NCI-H2171 (cell line): ENCODE data around the gene MORN5.
A peak's percentile ranks its signal among the peaks of the same experiment; 100 is the strongest.

ENCODE experiments used
- DNase-seq: peaks from one replicate; lab custom pipeline; 2025; lab: John Stamatoyannopoulos, UW

The MORN5 gene

GRCh38 chr9:122125158-122125508 lies 34.6 kb upstream of the MORN5 start:
- DNase-seq: peak; percentile 48

GRCh38 chr9:122125509-122126330 lies 34.0 kb upstream of the MORN5 start:
- no peak for DNase-seq

GRCh38 chr9:122126331-122127261 lies 33.1 kb upstream of the MORN5 start:
- DNase-seq: no peak

- no peak for DNase-seq
Observed at GRCh38 chr9:122127396-122127798, 32.3 kb upstream of the MORN5 start.

- DNase-seq: no peak
Observed at GRCh38 chr9:122128007-122128968, 31.4 kb upstream of the MORN5 start.

- no peak for DNase-seq
Observed at GRCh38 chr9:122128969-122129343, 30.8 kb upstream of the MORN5 start.

GRCh38 chr9:122129969-122130368 lies 29.7 kb upstream of the MORN5 start:
- no peak for DNase-seq

- DNase-seq: no peak
Observed at GRCh38 chr9:122130837-122131236, 28.9 kb upstream of the MORN5 start.

- DNase-seq: peak; percentile 39
Observed at GRCh38 chr9:122131401-122132001, 28.2 kb upstream of the MORN5 start.

- DNase-seq: no peak
Observed at GRCh38 chr9:122132539-122132938, 27.2 kb upstream of the MORN5 start.

- DNase-seq: no peak
Observed at GRCh38 chr9:122133263-122133983, 26.3 kb upstream of the MORN5 start.

GRCh38 chr9:122133984-122134535 lies 25.6 kb upstream of the MORN5 start:
- DNase-seq: no peak

- no peak for DNase-seq
Observed at GRCh38 chr9:122134822-122135528, 24.7 kb upstream of the MORN5 start.

- DNase-seq: no peak
Observed at GRCh38 chr9:122135529-122135859, 24.2 kb upstream of the MORN5 start.

GRCh38 chr9:122138560-122139268 lies 21.0 kb upstream of the MORN5 start:
- no peak for DNase-seq

- DNase-seq: no peak
Observed at GRCh38 chr9:122140368-122141193, 19.1 kb upstream of the MORN5 start.

- no peak for DNase-seq
Observed at GRCh38 chr9:122141671-122142070, 18.0 kb upstream of the MORN5 start.

- no peak for DNase-seq
Observed at GRCh38 chr9:122143296-122143695, 16.4 kb upstream of the MORN5 start.
